H4 (cell line): ENCODE data around the gene KCNC4. TPM values are rescaled to one million over a fixed set of nuclear protein-coding genes. Genes with fewer than 3 reads are reported as not detected.
A peak's percentile ranks its signal among the peaks of the same experiment; 100 is the strongest.

Source experiments
- DNase-seq: peaks from one replicate; pipeline ENCODE4 v3.0.0-alpha.2; 2015; ENCODE audit warnings: low spot score
- total RNA-seq: library from RNA; depleted of rRNA; stranded (reverse); fragments of >200 nt; shearing (Covaris generic); gene quantifications from 2 replicates; pipeline ENCODE4 v1.2.3, GENCODE V29; 2014

Gene KCNC4
- total RNA-seq, 1 experiment from 2014 or later, result 0.72 TPM

- DNase-seq, result no peak
Observed at GRCh38 chr1:110188035-110188618, 22.0 kb upstream of the KCNC4 start.

- DNase-seq, result no peak
Observed at GRCh38 chr1:110189181-110189580, 20.9 kb upstream of the KCNC4 start.

GRCh38 chr1:110190282-110190929, 19.7 kb upstream of the KCNC4 start:
- no peak for DNase-seq

GRCh38 chr1:110192541-110192940, 17.6 kb upstream of the KCNC4 start:
- no peak for DNase-seq

GRCh38 chr1:110195196-110195595, 14.9 kb upstream of the KCNC4 start:
- no peak for DNase-seq

- DNase-seq, result peak; percentile 45
Observed at GRCh38 chr1:110196917-110197765, 13.0 kb upstream of the KCNC4 start.

GRCh38 chr1:110197905-110198629, 12.0 kb upstream of the KCNC4 start:
- DNase-seq, result no peak

- DNase-seq, result no peak
Observed at GRCh38 chr1:110198746-110199145, 11.4 kb upstream of the KCNC4 start.

GRCh38 chr1:110200190-110200589, 9.9 kb upstream of the KCNC4 start:
- DNase-seq, result no peak

- DNase-seq, result no peak
Observed at GRCh38 chr1:110200666-110201065, 9.4 kb upstream of the KCNC4 start.

GRCh38 chr1:110201157-110201825, 8.8 kb upstream of the KCNC4 start:
- no peak for DNase-seq

- peak; percentile 71 for DNase-seq
Observed at GRCh38 chr1:110203021-110203661, 7.0 kb upstream of the KCNC4 start.

- DNase-seq, result no peak
Observed at GRCh38 chr1:110205156-110205555, 5.0 kb upstream of the KCNC4 start.

- no peak for DNase-seq
Observed at GRCh38 chr1:110205591-110206155, 4.4 kb upstream of the KCNC4 start.

- DNase-seq, result no peak
Observed at GRCh38 chr1:110206261-110206920, 3.7 kb upstream of the KCNC4 start.

- peak; percentile 28 for DNase-seq
Observed at GRCh38 chr1:110207831-110208230, 2.3 kb upstream of the KCNC4 start.

- DNase-seq, result no peak
Observed at GRCh38 chr1:110208916-110209645, 1.0 kb upstream of the KCNC4 start.

- peak; percentile 14 for DNase-seq
Observed at GRCh38 chr1:110210604-110211495, 736 bp downstream of the KCNC4 start.
